CD4-positive, alpha-beta T cell treated with Interferon gamma for 1 hour (primary cell): ENCODE measurements around the gene UPP1.
"Not testable (repeated sequence)": the region's sequence is repeated elsewhere in the genome, so short reads cannot be mapped to it uniquely, and the experiment has no call there.

Source experiments
- DNase-seq: peaks from one replicate; pipeline ENCODE4 v3.0.0-alpha.2; 2020

UPP1 gene

DNA sequence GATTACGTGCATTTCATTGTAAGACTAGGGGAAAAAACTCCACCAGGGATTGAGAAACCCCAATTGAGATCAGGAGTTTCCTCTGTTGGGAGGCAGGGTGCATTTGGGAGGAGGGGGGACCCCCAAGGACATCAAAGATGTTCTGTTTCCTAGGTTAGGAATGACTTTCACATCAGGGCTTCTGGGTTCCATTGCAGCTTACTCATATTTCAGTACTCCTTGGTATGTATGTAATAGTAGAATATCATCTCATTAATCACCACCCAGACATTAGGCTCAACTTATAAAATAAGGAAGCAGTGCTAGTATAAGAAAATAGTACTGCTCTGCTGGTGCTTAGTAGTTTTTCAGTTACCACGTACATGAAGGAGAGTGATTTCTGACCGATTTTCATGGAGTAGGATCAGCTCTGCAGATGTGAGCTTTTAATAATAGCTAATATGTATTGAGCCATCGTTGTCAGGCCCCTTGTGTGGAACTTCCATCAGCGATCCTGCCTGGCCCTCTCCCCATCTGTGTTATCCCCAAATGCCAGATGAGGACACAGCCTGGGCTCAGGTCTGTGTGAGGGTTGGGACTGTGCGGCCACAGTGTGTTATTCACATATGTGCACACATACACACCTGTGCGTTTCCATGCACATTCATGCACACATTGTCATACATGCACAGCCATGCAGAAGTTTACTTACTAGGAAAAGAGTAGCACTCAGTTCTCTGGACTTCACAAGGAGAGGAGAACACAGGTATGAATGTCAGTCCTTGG, 23.5 kb downstream of the UPP1 start:
- no peak for DNase-seq

DNA sequence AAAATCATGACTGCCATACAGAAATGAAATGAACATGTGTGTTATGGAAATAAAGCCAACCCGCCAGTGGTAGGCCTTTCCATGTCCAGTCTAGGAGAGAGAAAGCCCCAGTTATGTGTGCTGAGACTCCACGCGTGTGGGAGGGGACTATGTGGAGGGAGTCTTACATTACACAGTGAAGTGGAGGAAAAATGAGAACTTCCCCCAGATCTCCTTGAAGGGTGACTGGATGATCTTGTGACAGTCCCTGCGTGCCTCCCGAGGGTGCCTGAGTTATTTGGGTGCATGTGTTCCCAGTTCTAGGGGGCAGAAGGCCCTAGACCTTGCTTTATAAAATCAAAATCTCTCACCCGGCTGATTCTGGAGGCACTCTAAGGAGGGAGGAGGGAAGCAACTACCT, 24.2 kb downstream of the UPP1 start:
- DNase-seq, result no peak

DNA sequence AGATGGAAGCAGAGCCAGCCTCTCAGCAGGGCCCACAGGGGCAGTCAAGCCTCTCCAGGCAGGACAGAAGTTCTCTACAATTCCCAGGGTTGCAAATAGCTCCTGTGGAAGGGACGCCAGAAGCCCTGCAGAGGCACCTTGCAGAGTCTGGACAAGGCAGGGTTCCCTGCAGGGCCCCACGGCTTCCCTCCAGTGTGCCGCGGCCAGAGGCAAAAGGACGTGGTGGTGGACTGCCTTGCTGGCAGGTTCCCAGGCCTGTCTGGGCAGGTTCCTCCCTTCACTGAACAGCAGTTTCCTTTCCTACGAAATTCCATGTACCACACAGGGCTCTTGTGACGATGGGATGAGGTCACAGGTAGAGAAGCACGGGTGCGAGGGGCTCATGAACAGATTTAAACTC, 25.1 kb downstream of the UPP1 start:
- no peak for DNase-seq

DNA sequence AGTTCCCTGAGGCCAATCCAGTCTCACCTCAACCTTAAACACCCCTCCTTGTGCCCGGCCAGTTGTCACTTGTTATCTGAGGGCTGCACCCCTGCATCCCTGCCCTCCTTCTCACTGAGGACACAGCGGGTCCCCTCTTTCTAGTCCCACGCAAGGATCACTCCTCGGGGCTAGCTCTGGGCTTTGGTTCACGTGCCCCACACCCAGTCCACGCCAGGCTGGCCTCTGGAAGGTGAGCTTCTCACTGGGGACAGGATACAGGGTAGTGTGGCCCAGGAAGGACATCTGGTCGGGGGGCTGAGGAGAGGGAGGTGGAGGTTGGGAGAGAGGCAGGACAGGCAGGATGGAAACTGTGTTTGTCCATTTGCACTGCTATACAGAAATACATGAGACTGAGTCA, 25.5 kb downstream of the UPP1 start:
- no peak for DNase-seq

DNA sequence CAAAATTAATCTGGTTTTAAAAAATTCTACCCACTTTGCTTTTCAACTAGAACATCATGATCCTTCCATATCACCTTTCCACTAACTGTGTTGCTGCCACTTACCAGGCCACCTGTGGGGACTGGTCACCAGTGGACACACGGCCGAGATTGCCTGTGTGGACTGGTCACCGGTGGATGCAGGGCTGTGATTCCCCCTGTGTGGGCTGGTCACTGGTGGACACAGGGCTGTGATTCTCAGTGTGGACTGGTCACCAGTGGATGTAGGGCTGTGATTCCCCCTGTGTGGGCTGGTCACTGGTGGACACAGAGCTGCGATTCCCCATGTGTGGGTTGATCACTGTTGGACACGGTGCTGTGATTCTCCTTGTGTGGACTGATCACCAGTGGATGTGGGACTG, 27.0 kb downstream of the UPP1 start:
- no peak for DNase-seq

DNA sequence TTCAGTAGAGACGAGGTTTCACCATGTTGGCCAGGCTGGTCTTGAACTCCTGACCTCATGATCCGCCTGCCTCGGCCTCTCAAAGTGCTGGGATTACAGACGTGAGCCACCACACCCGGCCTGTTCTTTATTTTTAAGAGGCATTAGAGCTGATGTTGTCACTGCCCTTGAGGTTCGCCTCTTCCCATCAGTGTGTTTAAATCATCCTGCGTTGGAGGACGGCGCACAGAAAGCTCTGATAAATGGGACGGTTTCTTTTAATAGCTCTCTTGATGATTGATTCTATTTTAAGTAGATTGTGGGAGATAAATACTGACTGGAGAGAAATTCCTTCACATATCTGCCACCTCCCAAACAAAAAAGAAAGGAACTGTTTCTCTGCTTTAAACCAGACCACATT, 29.0 kb downstream of the UPP1 start:
- DNase-seq, result no peak

DNA sequence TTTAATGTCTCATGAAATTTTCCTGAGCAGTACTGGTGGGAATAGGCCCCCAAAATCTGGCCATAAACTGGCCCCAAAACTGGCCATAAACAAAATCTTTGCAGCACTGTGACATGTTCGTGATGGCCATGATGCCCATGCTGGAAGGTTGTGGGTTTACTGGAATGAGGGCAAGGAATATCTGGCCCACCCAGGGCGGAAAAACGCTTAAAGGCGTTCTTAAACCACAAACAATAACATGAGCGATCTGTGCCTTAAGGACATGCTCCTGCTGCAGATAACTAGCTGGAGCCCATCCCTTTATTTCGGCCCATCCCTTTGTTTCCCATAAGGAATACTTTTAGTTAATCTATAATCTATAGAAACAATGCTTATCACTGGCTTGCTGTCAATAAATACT, 31.5 kb downstream of the UPP1 start:
- DNase-seq, result not testable (repeated sequence)

DNA sequence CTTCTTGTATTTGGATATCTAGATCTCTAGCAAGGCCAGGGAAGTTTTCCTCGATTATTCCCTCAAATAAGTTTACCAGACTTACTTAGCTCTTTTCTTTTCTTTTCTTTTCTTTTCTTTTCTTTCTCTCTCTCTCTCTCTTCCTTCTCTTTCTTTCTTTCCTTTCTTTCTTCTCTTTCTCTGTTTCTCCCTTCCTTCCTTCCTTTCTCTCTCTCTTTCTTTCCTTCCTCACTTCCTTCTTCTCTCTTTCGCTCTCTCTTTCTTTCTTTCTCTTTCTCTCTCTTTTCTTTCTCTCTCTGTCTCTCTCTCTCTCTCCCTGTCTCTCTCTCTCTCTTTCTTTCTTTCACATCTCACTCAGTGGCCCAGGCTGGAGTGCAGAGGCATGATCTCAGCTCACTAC, 37.0 kb downstream of the UPP1 start:
- DNase-seq, result no peak

DNA sequence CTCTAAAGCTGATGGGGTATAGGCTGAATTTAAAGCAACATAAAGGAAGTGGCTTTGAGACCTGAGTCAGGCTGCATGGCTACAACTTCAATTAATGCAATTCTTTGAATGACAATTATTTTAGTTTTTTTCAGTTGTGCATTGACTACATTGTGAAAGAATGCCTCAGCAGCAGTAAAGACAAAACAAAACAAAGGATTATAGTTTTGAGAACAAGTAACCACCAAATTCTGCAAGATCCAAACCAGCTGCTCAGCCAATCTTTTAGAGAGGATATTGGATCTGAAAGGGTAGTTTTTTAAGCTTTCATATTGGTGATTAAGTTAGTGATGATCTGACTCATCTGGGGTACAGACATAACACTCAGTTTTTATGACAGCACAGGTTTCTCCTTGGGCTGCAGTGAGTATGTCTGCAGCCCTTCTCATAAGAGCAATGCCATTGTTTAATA, 41.6 kb downstream of the UPP1 start:
- no peak for DNase-seq

DNA sequence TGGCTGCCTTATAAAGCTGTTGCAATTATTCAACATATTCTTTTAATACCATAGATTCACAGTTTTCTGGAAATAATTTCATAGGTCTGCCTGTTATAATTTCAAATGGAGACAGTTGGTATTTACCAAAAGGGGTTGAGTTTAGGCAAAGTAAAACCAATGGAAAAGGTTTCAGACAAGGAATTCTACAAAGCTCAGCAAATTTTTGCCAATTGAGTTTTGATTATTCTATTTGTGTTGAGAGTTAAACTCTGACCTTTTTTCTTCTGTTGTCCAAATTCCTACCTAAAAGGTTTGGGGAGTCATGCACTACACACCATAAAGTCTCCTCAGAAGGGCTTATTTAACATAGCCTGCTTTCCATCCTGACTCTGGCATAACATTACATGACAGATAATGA, 43.7 kb downstream of the UPP1 start:
- DNase-seq, result no peak

DNA sequence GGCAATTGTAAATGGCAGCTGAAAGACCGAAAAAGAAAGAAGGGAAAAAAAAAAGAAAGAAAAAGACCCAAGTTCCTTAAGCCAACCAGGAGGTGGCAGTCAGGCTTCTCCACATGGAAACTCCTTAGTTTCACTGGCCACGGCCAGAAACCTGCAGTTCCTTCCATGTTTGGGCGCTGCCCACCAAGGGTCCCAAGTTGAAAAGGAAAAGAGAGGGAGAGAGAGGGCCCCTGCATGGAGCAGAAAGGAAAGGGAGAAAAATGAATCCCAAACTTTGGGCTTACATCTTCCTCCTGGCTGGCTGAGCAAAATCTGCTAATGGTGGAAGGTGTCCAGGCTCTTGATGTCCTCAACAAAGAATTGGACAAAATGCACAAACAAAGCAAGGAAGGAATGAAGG, 50.4 kb downstream of the UPP1 start:
- DNase-seq, result no peak

DNA sequence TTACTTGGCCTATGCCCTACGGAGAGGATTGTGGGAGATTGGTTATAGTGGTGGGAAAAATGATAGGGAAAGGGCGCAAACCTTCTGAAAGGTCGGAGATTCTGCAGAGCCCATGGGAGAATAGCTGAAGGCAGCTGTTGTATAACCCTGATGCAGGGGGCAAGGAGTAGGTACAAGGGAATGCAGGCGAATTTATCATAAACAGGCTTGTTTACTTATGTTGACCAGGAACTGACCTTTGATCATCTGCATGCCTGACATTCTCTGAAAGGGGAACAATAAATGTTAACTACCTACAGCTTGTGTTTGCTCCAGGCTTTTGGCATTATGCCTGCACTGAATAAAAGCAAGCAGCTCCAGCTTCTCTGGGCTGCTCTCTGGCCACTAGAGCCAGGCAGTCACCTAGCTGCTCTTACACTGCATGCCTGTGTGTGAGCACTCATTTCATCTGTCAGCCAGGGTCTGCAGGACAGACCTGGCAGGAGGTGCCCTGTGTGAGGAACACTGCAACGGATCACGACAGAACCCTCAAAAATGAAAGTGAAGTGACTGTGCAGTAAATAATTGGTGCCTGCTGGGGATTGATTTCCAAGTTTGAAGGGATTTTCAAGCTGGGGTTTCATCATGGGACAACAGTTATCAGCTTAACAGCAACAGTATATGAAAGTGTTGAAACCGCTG, 51.1 kb downstream of the UPP1 start:
- DNase-seq, result no peak

DNA sequence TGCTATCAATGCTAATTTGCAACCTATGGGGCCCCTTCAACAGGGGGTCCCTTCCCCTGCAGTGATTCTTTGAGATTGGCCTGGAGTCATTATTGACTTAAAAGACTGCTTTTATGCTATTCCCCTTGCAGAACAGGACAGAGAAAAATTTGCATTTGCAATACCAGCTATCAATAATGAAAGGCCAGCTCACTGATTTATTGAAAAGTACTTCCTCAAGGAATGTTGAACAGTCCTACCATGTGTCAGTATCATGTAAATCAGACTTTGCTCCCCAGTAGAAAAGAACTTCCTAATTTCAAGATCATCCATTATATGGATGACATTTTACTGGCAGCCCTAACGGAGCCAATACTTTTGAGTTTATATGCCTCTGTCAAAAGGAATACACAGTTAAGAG, 52.5 kb downstream of the UPP1 start:
- DNase-seq, result no peak

DNA sequence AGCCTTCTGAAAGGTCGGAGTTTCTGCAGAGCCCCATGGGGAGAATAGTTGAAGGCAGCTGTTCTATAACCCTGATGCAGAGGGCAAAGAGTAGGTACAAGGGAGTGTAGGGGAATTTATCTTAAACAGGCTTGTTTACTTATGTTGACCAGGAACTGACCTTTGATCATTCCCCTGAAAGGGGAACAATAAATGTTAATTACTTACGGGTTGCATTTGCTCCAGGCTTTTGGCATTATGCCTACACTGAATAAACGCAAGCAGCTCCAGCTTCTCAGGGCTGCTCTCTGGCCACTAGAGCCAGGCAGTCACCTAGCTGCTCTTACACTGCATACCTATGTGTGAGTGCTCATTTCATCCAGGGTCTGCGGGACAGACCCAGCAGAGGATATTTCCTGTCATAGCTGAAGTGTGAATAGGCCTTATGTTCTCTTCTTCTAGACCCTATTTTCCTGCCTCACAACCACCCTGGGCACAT, 55.3 kb downstream of the UPP1 start:
- no peak for DNase-seq

DNA sequence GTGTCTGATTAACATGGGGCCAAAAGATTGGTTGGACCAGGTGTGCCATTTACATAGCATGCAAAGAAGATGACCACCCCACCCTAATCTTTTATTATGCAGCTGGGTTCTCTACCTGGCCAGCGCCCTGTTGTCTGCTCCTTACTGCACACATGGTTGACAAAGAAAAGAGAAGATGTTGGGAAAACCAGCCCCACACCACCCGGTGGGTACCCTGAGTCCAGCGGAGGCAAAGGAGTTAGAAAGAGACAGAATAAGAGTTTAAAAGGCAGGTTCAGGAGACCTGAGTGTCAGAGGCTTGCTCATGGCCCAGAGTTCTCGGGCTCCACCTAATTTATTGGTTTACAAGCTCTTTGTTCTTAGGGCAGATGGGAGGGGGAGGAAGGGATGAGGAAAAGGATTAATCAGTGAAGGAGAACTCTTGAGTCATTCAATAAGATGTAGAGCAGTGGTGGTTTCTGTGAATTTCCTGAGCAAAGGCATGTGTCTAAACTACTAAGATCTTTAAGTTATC, 58.1 kb downstream of the UPP1 start:
- DNase-seq, result no peak

DNA sequence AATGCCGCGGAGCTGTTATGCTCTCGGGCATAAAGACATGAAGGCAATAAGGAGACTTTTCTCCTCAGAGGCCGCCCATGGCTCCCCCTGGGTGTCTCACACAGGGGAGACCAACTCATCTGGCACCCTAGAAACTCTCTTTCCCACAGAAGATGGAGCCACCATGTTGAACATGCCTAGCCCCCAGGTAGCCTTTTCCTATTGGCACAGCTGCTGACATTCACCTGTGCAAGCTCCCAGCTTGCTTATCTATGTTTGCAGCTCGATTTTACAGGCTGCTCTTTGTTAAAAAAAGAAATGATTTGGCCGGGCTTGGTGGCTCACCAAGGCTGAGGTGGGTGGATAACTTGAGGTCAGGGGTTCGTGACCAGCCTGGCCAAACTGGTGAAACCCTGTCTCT, 58.6 kb downstream of the UPP1 start:
- DNase-seq, result not testable (repeated sequence)

DNA sequence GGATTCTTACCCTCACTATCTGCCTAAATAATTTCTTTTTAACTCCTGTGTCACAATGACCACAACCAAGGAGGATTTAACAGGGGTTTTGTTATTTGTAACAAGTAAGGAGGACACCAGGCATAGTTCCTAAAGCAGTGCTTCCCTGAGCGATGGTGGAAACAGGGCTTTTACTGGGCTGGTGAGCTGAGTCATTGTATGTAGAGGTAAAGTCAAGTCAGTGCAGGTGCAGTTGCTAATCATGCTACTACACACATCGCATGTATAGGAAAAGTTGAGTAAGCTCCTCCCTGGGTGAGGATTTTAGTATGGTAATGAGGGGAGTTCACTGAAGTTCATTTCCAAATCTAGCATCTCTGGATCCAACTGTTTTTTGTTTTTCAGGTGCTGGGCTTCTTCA, 59.2 kb downstream of the UPP1 start:
- no peak for DNase-seq

DNA sequence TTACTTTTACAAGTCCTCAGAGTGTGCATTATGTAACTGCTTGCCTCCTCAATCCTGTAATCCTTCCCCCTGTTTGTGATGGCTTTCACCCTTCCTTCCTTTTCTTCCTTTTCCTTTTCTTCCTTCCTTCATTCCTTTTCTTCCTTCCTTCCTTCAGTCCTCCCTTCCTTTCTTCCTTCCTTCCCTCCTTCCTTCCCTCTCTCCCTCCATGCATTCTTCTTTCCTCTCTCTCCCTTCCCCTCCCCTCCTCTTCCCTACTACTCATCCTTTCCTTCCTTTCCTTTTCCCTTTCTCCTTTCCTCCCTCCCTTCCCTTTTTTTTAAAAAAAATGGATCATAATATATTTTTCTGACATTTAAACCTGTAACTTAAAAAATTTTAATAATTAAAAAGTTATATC, 60.0 kb downstream of the UPP1 start:
- no peak for DNase-seq

DNA sequence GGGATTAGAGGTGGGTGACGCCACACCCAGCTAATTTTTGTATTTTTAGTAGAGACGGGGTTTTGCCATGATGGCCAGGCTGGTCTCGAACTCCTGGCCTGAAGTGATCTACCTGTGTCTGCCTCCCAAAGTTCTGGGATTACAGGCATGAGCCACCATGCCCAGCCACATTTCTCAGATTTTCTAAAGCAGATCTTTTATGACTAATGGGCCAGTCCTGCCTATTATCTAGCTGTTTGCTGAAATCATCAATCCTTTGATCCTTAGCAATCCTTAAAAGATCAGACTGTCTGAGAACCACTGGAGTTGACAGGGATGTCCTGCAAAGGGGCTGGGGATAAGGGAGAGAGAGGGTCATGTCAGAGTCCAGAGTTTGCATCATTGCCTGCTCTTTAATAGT, 61.0 kb downstream of the UPP1 start:
- no peak for DNase-seq

DNA sequence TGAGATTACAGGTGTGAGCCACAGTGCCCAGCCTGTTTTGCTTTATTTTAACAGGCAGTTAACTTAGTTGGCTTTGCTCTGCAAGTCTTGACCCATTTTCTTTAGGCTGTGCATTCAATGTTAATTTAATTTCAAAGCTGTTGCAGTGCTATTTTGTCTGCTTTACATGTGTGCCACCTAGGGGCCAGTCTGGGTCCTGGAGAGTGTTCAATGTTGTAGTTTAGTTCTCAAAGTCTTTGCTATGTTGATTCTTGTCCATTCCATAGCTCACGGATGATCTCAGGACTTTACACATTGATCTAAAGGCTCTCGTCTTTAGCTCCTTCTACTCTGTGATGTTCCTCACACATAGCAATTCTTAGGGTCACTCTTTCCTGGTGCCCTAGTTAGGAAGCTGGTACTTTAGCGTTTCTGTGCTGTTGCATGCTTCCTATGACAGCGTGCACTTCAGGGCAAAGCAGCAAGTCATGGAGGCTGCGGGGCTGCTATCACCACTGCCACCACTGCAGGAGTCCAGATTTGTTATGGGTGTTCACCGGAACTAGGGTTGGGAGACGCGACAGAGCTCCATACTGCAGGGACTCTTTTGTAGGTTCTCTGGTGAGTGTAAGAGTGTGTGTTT, 65.8 kb downstream of the UPP1 start:
- DNase-seq, result no peak
